HuH-7.5 (cell line): ENCODE results near the gene ANKRD13D.
A peak's percentile ranks its signal among the peaks of the same experiment; 100 is the strongest.
"Not testable (repeated sequence)": the region's sequence is repeated elsewhere in the genome, so short reads cannot be mapped to it uniquely, and the experiment has no call there.

Source experiments
- DNase-seq: peaks from one replicate; pipeline ENCODE4 v3.0.0; 2011; ENCODE audit warnings: low spot score

ANKRD13D gene

DNA sequence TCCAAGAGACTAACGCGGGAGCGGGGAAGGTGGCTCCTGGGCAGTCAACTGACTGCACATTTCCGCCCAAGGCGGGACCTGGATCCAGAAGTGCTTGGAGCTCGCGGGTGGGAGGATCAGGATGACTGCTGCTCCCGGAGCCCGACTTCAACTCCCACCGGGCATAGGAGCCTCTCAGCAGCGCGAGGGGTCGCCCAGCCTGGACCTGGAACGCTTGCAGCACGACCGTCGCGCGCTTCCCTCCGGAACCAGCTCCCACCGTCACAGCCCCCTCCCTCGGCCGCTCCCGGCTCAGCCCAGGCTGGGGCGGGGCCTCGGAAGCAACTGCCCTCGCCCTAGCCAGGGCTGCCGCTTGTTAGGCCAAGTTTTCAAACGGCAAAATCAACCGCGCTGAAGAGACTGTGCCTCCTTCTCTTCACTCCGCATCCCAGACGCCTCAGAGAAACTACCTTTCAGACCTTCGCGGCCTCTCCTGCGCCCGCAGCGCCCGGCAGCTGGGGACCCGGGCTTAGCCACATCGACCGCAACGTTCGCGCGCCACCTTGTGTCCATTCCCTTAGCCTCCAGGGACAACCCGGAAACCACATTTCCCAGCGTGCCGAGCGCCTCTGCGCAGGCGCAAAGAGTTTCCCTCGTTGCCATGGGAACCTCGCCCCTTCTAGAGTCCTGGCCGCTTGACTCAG is 28.2 kb downstream of the ANKRD13D start:
- peak; percentile 100 for DNase-seq

DNA sequence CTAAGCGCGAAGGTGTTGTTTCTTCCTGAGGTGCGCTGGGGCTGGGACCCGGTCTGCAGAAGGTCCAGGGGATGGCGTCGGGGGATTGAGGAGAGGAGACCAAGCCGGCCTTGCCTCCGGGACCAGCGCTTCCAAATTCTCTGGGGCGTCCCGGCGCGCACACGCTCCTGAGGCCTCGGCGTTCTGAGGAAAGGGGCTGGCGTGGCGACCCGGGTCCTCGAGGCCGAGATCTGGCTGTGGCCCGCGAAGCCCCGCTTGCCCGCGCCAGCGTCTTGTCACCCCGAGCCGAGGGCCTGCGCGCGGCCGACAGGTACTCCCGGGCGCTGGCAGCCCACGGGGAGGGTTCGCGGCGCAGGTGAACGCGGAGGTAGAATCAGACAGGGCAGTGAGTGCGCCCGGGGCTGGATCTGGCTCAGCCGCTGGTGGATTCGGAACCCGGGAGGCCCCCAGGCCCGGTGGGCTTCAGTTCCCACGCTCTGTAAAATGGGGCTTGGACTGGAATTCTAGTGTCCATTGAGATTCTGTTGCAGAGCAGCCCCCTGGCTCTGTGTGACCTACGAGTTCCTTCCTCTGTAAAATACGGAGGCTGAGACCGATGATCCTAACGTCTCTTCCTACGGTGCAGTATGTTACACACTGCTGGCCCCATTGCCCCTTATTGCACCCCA is 28.9 kb downstream of the ANKRD13D start:
- DNase-seq = peak; percentile 94

DNA sequence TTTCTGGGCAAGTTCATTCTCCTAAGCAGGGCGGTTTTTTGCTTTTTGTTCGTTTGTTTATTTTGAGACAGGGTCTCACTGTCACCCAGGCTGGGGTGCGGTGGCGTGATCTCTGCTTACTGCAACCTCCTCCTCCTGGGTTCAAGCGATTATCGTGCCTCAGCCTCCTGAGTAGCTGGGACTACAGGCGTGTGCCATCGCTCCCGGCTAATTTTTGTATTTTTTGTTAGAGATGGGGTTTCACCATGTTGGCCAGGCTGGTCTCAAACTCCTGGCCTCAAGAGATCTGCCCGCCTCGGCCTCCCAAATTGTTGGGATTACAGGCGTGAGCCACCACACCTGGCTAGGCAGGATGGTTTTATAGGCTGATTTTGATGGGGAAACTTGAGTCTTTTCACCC is 29.8 kb downstream of the ANKRD13D start:
- DNase-seq = not testable (repeated sequence)

GRCh38 chr11:67320011-67320410 is 30.9 kb downstream of the ANKRD13D start:
- no peak for DNase-seq

DNA sequence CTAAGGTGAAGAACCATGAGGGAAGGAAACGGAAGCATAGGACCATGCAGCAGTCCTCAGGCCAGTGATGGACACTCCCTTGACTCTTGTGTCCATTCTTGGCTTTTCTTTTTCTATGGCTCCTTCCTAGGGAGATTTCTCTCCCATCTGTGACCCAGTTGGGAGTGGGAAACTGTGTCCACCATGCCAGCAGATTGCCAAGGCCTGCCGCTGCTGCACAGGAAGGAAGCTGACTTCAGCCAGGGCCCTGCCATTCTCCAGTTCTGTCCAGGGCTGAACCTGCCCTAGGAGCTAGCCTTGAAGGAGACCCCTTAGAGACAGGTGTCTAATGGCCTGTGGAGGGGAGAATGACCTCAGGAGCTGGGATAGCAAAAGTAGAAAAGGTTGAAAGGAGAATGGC is 31.6 kb downstream of the ANKRD13D start:
- DNase-seq = no peak

GRCh38 chr11:67321313-67321871 is 32.3 kb downstream of the ANKRD13D start:
- no peak for DNase-seq

GRCh38 chr11:67322049-67322448 is 32.9 kb downstream of the ANKRD13D start:
- DNase-seq = no peak

- no peak for DNase-seq
Observed at GRCh38 chr11:67323526-67323925, 34.4 kb downstream of the ANKRD13D start.

DNA sequence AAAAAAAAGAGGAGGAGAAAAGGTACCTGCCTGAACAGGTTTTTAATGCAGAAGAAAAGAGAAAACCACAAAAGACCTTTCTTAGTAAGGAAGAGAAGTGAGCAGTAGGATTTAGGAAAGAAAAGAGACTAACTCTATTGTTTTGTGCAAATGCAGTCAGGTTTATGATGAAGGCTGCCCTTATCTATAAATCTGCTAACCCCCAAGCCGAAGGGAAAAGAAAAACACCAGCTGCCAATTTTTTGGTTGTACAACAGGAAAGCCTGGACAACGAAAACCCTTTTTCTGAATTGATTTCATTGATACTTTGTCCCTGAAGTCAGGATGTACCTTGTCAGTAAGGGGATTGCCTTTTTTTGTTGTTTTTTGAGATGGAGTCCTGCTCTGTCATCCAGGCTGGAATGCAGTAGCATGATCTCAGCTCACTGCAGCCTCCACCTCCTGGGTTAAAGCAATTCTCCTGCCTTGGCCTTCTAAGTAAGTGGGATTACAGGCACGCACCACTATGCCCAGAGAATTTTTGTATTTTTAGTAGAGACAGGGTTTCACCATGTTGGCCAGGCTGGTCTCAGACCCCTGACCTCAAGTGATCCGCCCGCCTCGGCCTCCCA is 43.1 kb downstream of the ANKRD13D start:
- no peak for DNase-seq

GRCh38 chr11:67337257-67337656 is 48.2 kb downstream of the ANKRD13D start:
- DNase-seq = no peak

DNA sequence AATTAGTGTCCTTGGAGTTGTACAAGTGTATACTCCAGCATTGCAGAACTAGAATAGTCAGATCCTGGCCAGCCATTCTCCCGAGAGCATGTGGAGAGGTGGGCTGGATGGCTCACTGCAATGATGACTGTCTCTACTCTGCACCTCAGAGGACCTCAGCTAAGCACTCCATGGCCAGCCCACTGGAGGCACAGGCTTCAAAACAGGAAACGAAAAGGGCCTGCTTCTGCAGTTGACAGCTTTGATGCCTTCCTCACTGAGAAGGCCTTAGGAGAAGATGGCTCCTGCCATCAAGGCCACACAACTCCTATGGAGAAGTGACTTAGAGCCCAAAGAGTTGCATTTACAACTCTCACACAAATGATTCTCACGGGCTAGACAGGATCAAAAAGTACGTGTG is 55.2 kb downstream of the ANKRD13D start:
- no peak for DNase-seq

DNA sequence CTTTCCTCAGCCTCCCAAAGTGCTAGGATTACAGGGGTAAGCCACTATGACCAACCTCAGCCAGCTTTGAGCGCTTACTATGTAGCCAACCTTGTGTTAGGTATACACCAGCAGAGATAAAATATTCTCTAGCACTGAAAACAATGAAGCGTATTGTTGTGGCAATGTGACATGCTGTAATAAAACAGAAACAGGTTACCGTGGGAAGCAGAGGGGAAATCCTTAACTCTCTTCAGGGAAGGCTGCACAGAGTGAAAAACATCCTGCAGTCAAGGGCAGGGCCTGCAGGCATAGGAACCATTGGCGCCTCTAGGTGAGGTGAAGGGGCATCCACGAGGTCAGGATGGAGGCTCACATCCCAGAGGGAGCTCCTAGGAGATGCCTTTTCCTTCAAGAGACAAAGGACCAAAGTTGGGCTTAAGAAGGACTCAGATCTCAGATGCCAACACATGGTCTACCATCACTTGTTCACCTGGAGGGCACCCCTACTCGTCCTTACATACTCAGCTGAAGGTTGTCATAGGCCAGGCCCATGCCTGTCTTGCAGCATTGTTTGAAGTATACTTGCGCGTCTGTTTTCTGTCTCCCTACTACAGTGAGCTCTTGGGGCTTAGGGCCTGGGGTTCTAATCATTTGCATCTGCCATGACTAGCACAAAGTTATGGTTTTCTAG is 56.3 kb downstream of the ANKRD13D start:
- no peak for DNase-seq

- DNase-seq = no peak
Observed at GRCh38 chr11:67345920-67346819, 57.1 kb downstream of the ANKRD13D start.

GRCh38 chr11:67347964-67348749 is 59.1 kb downstream of the ANKRD13D start:
- no peak for DNase-seq

DNA sequence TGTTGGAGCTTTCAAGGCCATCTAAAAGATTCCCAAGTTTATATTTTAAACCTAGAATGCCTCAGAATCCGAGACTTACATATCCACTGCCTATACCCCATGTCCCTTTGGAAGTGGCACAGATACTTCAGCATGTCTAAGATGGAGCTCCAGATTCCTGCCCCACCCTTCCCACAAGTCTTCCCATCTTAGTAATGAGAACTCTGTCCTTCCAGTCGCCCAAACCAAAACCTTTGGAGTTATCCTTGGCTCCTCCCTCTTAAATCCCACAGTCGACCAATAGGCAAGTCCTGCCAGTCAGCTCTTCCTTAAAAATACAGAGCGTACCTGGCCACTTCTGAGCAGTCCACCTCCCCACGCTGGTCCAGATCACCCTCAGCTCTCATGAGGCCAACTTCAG is 59.9 kb downstream of the ANKRD13D start:
- DNase-seq = no peak

DNA sequence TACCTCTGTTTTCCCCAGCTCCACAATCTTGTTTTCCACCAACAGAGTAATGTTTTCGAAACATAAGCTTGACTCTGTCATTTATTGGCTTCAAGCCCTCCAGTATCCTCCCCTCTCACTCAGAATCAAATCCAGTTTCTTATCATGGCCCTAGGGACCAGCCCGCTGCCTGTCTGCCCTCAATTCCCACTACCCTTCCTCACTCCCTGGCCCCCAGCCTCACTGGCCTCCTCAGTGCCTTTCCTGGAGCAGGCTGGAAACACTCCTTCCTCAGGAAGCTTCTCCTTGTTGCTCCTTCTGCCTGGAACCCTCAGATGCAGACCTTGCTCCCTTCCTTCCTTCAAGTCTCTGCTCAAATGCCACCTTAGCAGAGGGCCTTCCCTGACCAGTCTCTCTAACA is 60.4 kb downstream of the ANKRD13D start:
- DNase-seq = no peak

GRCh38 chr11:67349928-67350465 is 60.9 kb downstream of the ANKRD13D start:
- DNase-seq = no peak

GRCh38 chr11:67351275-67352005 is 62.3 kb downstream of the ANKRD13D start:
- peak; percentile 96 for DNase-seq
